ENCODE results near the gene DEFB126. TPM values are rescaled to one million over a fixed set of nuclear protein-coding genes. Genes with fewer than 3 reads are reported as not detected.
"Not testable (repeated sequence)": the region's sequence is repeated elsewhere in the genome, so short reads cannot be mapped to it uniquely, and the experiment has no call there.

DEFB126 gene
- total and polyA plus RNA-seq, 2 of the 13 experiments (the other 11 are each of a cell fraction or from before 2014, with no cell fraction given) = not detected

GRCh38 chr20:95215-95614 lies 47.2 kb upstream of the DEFB126 start:
- Histone ChIP-seq H3K79me2 (ENCODE audit: insufficient read depth, low read length) (no peaks in the 10 kb centered on the region), H3K4me2 (ENCODE audit: low read depth, low read length) (no peak overlapping the region), H4K20me1 (ENCODE audit: insufficient read depth, low read length) (no peaks in the 10 kb centered on the region), H3K27ac (ENCODE audit: extremely low read length, insufficient read depth, low read length) (no peak overlapping the region), H3K36me3 (replicated peaks in 1 of 2; ENCODE audit: control insufficient read depth in 1 of 2, insufficient read depth in 2 of 2, low read length in 2 of 2) (no peaks in the 10 kb centered on the region), H2AFZ (ENCODE audit: low read length) (no peak overlapping the region), H3K9ac (ENCODE audit: insufficient read depth, low read depth, low read length) (no peak overlapping the region), H3K4me1 (ENCODE audit: insufficient read depth, low read length) (no peaks in the 10 kb centered on the region), H3K4me3 (replicated peaks in 1 of 3; ENCODE audit: insufficient read depth in 1 of 3, low read depth in 2 of 3, low read length in 3 of 3) (no peak overlapping the region), H3K27me3 (ENCODE audit: control insufficient read depth in 1 of 2, insufficient read depth in 2 of 2, low read length in 2 of 2) (0 out of 5 replicates have a peak, but pooled peaks cover 0 to 5% of the 10 kb centered on the region in 2 experiments), H3K9me3 (ENCODE audit: low read length) (peaks cover 12% of the 10 kb centered on the region)
- BruUV-seq (replicated peaks) = no TSS peak
- ChIA-PET POLR2A (no interaction called here), CTCF (ENCODE audit: low intra/inter-chr PET ratio, low total read pairs) (no interaction called here)
- intact Hi-C loops (cut with micrococcal nuclease; ENCODE audit: unreplicated experiment) (no loop called here), in situ Hi-C loops (cut with HindIII; ENCODE audit: extremely low pct_ligation_motif_present, low pct_unique_long_range_greater_than_20kb) (no loop called here)
- DNase-seq (ENCODE audit: low spot score) = no peak
- WGBS (ENCODE audit: low lambda C conversion rate) = 7% methylated on average over 4 of the region's 4 CpGs
- TF ChIP-seq PLRG1 (conservative IDR thresholded peaks at IDR 0.05) (no peak), ARNT2 (CRISPR knock-in tag; IDR thresholded peaks at IDR 0.05; ENCODE audit: low read depth) (no peak), ZKSCAN8 (CRISPR knock-in tag; IDR thresholded peaks at IDR 0.05; ENCODE audit: borderline replicate concordance) (no peak), ZMYM2 (CRISPR knock-in tag; IDR thresholded peaks at IDR 0.05) (no peak), TBX2 (CRISPR knock-in tag; IDR thresholded peaks at IDR 0.05; ENCODE audit: borderline replicate concordance) (no peak), EEA1 (CRISPR knock-in tag; IDR thresholded peaks at IDR 0.05; ENCODE audit: borderline replicate concordance) (no peak), ZNF143 (CRISPR knock-in tag; IDR thresholded peaks at IDR 0.05) (no peak), FOXO1 (CRISPR knock-in tag; IDR thresholded peaks at IDR 0.05) (no peak), SMAD3 (CRISPR knock-in tag; IDR thresholded peaks at IDR 0.05) (no peak), ZNF761 (CRISPR knock-in tag; conservative IDR thresholded peaks at IDR 0.05) (no peak)
- ATAC-seq = no peak
- no peak for FAIRE-seq

DNA sequence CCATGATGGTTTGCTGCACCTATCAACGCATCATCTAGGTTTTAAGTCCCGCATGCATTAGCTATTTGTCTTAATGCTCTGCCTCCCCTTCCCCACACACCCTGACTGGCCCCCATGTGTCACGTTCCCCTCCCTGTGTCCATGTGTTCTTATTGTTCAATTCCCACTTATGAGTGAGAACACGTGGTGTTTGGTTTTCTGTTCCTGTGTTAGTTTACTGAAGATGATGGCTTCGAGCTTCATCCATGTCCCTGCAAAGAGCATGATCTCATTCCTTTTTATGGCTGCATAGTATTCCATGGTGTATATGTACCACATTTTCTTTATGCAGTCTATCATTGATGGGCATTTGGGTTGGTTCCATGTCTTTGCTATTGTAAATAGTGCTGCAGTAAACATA lies 44.7 kb upstream of the DEFB126 start:
- 18% methylated on average over 5 of the region's 5 CpGs for WGBS (ENCODE audit: low lambda C conversion rate)
- BruUV-seq (replicated peaks); in situ Hi-C loops (cut with HindIII; ENCODE audit: extremely low pct_ligation_motif_present, low pct_unique_long_range_greater_than_20kb); H2AFZ ChIP-seq (ENCODE audit: low read length); DNase-seq (ENCODE audit: low spot score); H3K27me3 ChIP-seq (ENCODE audit: control insufficient read depth in 1 of 2, insufficient read depth in 2 of 2, low read length in 2 of 2); CTCF ChIA-PET (ENCODE audit: low intra/inter-chr PET ratio, low total read pairs); H3K9ac ChIP-seq (ENCODE audit: insufficient read depth, low read depth, low read length); intact Hi-C loops (cut with micrococcal nuclease; ENCODE audit: unreplicated experiment); H3K4me1 ChIP-seq (ENCODE audit: insufficient read depth, low read length); H3K27ac ChIP-seq (ENCODE audit: extremely low read length, insufficient read depth, low read length); H3K4me2 ChIP-seq (ENCODE audit: low read depth, low read length); H3K4me3 ChIP-seq (replicated peaks in 1 of 3; ENCODE audit: insufficient read depth in 1 of 3, low read depth in 2 of 3, low read length in 3 of 3); H4K20me1 ChIP-seq (ENCODE audit: insufficient read depth, low read length); FAIRE-seq; H3K36me3 ChIP-seq (replicated peaks in 1 of 2; ENCODE audit: control insufficient read depth in 1 of 2, insufficient read depth in 2 of 2, low read length in 2 of 2); H3K79me2 ChIP-seq (ENCODE audit: insufficient read depth, low read length); ATAC-seq; POLR2A ChIA-PET: not testable (repeated sequence)
- TF ChIP-seq, protein P1, sequence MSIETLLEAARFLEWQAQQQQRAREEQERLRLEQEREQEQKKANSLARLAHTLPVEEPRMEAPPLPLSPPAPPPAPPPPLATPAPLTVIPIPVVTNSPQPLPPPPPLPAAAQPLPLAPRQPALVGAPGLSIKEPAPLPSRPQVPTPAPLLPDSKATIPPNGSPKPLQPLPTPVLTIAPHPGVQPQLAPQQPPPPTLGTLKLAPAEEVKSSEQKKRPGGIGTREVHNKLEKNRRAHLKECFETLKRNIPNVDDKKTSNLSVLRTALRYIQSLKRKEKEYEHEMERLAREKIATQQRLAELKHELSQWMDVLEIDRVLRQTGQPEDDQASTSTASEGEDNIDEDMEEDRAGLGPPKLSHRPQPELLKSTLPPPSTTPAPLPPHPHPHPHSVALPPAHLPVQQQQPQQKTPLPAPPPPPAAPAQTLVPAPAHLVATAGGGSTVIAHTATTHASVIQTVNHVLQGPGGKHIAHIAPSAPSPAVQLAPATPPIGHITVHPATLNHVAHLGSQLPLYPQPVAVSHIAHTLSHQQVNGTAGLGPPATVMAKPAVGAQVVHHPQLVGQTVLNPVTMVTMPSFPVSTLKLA (IDR thresholded peaks at IDR 0.05) = peak; percentile 95
- H3K9me3 ChIP-seq (ENCODE audit: low read length) = peaks cover 12% of the 10 kb centered on the region

Data from HepG2 (cell line).